ENCODE measurements around the gene MAK. TPM values are rescaled to one million over a fixed set of nuclear protein-coding genes. Genes with fewer than 3 reads are reported as not detected.
"Not testable (repeated sequence)": the region's sequence is repeated elsewhere in the genome, so short reads cannot be mapped to it uniquely, and the experiment has no call there.

MAK gene
- polyA plus RNA-seq, 1 donor = 0.36 TPM

- peaks cover 28% of the 10 kb centered on the region for H3K27me3 ChIP-seq (ENCODE audit: control insufficient read depth, insufficient read depth, low read length)
- H3K4me3 ChIP-seq (ENCODE audit: low read length) = no peak overlapping the region
- H3K9me3 ChIP-seq (ENCODE audit: control insufficient read depth, low read depth, low read length) = peaks cover 16% of the 10 kb centered on the region
- H3K27ac ChIP-seq (ENCODE audit: low read length) = no peak overlapping the region
- H3K36me3 ChIP-seq (ENCODE audit: control insufficient read depth, insufficient read depth, low read length) = no peaks in the 10 kb centered on the region
- no peak for DNase-seq
- WGBS (ENCODE audit: insufficient coverage, low lambda C conversion rate) = no CpG with 5 or more reads among the region's 11 CpGs
- H3K4me1 ChIP-seq (ENCODE audit: control insufficient read depth, insufficient read depth, low read length) = peaks cover 7% of the 10 kb centered on the region
Measured at GRCh38 chr6:10834823-10835222, 3.5 kb downstream of the MAK start.

DNA sequence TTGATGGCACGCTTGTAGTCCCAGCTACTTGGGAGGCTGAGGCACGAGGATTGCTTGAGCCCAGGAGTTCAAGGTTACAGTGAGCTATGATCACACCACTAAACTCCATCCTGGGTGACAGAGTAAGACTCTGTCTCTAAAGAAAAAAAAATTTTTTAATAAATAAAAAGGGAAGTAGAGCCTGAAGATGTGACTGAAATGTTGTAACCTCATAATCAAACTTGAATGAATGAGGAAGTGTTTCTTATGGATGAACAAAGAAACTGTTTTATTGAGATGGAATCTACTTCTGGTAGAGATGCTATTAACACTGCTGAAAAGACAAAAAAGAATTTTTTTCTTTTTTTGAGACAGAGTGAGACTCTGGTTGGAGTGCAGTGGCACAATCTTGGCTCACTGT, 6.7 kb downstream of the MAK start:
- Histone ChIP-seq H3K4me1 (ENCODE audit: control insufficient read depth, insufficient read depth, low read length) (no peaks in the 10 kb centered on the region), H3K27ac (ENCODE audit: low read length) (no peak overlapping the region)

GRCh38 chr6:10824819-10825218, 13.5 kb downstream of the MAK start:
- H3K27me3 ChIP-seq (ENCODE audit: control insufficient read depth, insufficient read depth, low read length) = no peaks in the 10 kb centered on the region
- H3K27ac ChIP-seq (ENCODE audit: low read length) = no peak overlapping the region
- H3K36me3 ChIP-seq (ENCODE audit: control insufficient read depth, insufficient read depth, low read length) = no peaks in the 10 kb centered on the region
- no peak for DNase-seq
- H3K4me3 ChIP-seq (ENCODE audit: low read length) = no peak overlapping the region
- no CpG with 5 or more reads among the region's 6 CpGs for WGBS (ENCODE audit: insufficient coverage, low lambda C conversion rate)
- H3K4me1 ChIP-seq (ENCODE audit: control insufficient read depth, insufficient read depth, low read length) = no peaks in the 10 kb centered on the region
- H3K9me3 ChIP-seq (ENCODE audit: control insufficient read depth, low read depth, low read length) = no peaks in the 10 kb centered on the region

More for the DNA sequence above, 6.7 kb downstream of the MAK start:
- Histone ChIP-seq H3K9me3 (ENCODE audit: control insufficient read depth, low read depth, low read length) (peaks cover 9% of the 10 kb centered on the region), H3K27me3 (ENCODE audit: control insufficient read depth, insufficient read depth, low read length) (peaks cover 13% of the 10 kb centered on the region), H3K4me3 (ENCODE audit: low read length) (no peak overlapping the region), H3K36me3 (ENCODE audit: control insufficient read depth, insufficient read depth, low read length) (no peaks in the 10 kb centered on the region)
- DNase-seq = no peak
- WGBS (ENCODE audit: insufficient coverage, low lambda C conversion rate) = no CpG with 5 or more reads among the region's 2 CpGs

GRCh38 chr6:10824297-10824696, 14.0 kb downstream of the MAK start:
- no peak for DNase-seq
- H3K27me3 ChIP-seq (ENCODE audit: control insufficient read depth, insufficient read depth, low read length) = no peaks in the 10 kb centered on the region
- no peak overlapping the region for H3K27ac ChIP-seq (ENCODE audit: low read length)
- H3K4me3 ChIP-seq (ENCODE audit: low read length) = no peak overlapping the region
- no peaks in the 10 kb centered on the region for H3K9me3 ChIP-seq (ENCODE audit: control insufficient read depth, low read depth, low read length)
- 80% methylated on average over 1 of the region's 8 CpGs for WGBS (ENCODE audit: insufficient coverage, low lambda C conversion rate)
- no peaks in the 10 kb centered on the region for H3K4me1 ChIP-seq (ENCODE audit: control insufficient read depth, insufficient read depth, low read length)
- H3K36me3 ChIP-seq (ENCODE audit: control insufficient read depth, insufficient read depth, low read length) = no peaks in the 10 kb centered on the region

- DNase-seq; H3K27ac ChIP-seq (ENCODE audit: low read length): not testable (repeated sequence)
- 100% methylated on average over 1 of the region's 6 CpGs for WGBS (ENCODE audit: insufficient coverage, low lambda C conversion rate)
Measured at GRCh38 chr6:10814176-10814575, 24.2 kb downstream of the MAK start.

GRCh38 chr6:10809098-10809497, 29.2 kb downstream of the MAK start:
- H3K4me1 ChIP-seq (ENCODE audit: control insufficient read depth, insufficient read depth, low read length) = no peaks in the 10 kb centered on the region

More at GRCh38 chr6:10814176-10814575, 24.2 kb downstream of the MAK start:
- H3K4me3 ChIP-seq (ENCODE audit: low read length); H3K9me3 ChIP-seq (ENCODE audit: control insufficient read depth, low read depth, low read length); H3K4me1 ChIP-seq (ENCODE audit: control insufficient read depth, insufficient read depth, low read length); H3K27me3 ChIP-seq (ENCODE audit: control insufficient read depth, insufficient read depth, low read length); H3K36me3 ChIP-seq (ENCODE audit: control insufficient read depth, insufficient read depth, low read length): not testable (repeated sequence)

DNA sequence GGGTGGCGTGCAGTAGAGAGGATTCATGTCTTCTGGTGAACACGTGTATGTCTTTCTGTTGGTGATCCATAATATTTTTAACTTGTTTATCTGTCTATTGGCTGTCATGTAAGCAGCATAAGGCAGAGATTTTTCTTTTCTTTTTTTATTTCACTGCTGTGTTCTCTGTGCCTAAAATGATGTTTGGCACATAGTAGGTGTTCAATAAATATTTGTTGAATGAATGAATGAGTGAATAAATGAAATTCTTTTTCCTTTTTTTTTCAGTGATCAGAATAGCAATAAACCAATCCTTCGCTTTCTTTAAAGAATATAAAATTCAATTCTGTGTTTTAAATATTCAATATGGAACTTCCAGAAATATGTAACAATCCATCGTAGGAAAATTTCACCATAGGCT, 30.0 kb downstream of the MAK start:
- Histone ChIP-seq H3K36me3 (ENCODE audit: control insufficient read depth, insufficient read depth, low read length) (no peaks in the 10 kb centered on the region), H3K4me1 (ENCODE audit: control insufficient read depth, insufficient read depth, low read length) (no peaks in the 10 kb centered on the region), H3K27me3 (ENCODE audit: control insufficient read depth, insufficient read depth, low read length) (no peaks in the 10 kb centered on the region), H3K9me3 (ENCODE audit: control insufficient read depth, low read depth, low read length) (no peaks in the 10 kb centered on the region), H3K27ac (ENCODE audit: low read length) (no peak overlapping the region), H3K4me3 (ENCODE audit: low read length) (no peak overlapping the region)
- DNase-seq = no peak
- WGBS (ENCODE audit: insufficient coverage, low lambda C conversion rate) = 100% methylated on average over 1 of the region's 4 CpGs

More at GRCh38 chr6:10809098-10809497, 29.2 kb downstream of the MAK start:
- no peaks in the 10 kb centered on the region for H3K9me3 ChIP-seq (ENCODE audit: control insufficient read depth, low read depth, low read length)
- no peaks in the 10 kb centered on the region for H3K36me3 ChIP-seq (ENCODE audit: control insufficient read depth, insufficient read depth, low read length)
- H3K4me3 ChIP-seq (ENCODE audit: low read length) = no peak overlapping the region
- WGBS (ENCODE audit: insufficient coverage, low lambda C conversion rate) = 100% methylated on average over 1 of the region's 6 CpGs
- H3K27ac ChIP-seq (ENCODE audit: low read length) = no peak overlapping the region
- DNase-seq = peak in 1 of 2 donors; percentile 14
- no peaks in the 10 kb centered on the region for H3K27me3 ChIP-seq (ENCODE audit: control insufficient read depth, insufficient read depth, low read length)

- no CpG with 5 or more reads among the region's 2 CpGs for WGBS (ENCODE audit: insufficient coverage, low lambda C conversion rate)
- no peaks in the 10 kb centered on the region for H3K27me3 ChIP-seq (ENCODE audit: control insufficient read depth, insufficient read depth, low read length)
- peak; percentile 34 to 48 for DNase-seq
- no peaks in the 10 kb centered on the region for H3K4me1 ChIP-seq (ENCODE audit: control insufficient read depth, insufficient read depth, low read length)
- no peaks in the 10 kb centered on the region for H3K36me3 ChIP-seq (ENCODE audit: control insufficient read depth, insufficient read depth, low read length)
- no peaks in the 10 kb centered on the region for H3K9me3 ChIP-seq (ENCODE audit: control insufficient read depth, low read depth, low read length)
- H3K27ac ChIP-seq (ENCODE audit: low read length) = no peak overlapping the region
- no peak overlapping the region for H3K4me3 ChIP-seq (ENCODE audit: low read length)
Measured at GRCh38 chr6:10801224-10801848, 37.0 kb downstream of the MAK start.

GRCh38 chr6:10800810-10801209, 37.5 kb downstream of the MAK start:
- no peak for DNase-seq
- no peak overlapping the region for H3K4me3 ChIP-seq (ENCODE audit: low read length)
- H3K36me3 ChIP-seq (ENCODE audit: control insufficient read depth, insufficient read depth, low read length) = no peaks in the 10 kb centered on the region
- H3K27me3 ChIP-seq (ENCODE audit: control insufficient read depth, insufficient read depth, low read length) = no peaks in the 10 kb centered on the region
- 82% methylated on average over 3 of the region's 3 CpGs for WGBS (ENCODE audit: insufficient coverage, low lambda C conversion rate)
- no peaks in the 10 kb centered on the region for H3K9me3 ChIP-seq (ENCODE audit: control insufficient read depth, low read depth, low read length)
- no peaks in the 10 kb centered on the region for H3K4me1 ChIP-seq (ENCODE audit: control insufficient read depth, insufficient read depth, low read length)
- H3K27ac ChIP-seq (ENCODE audit: low read length) = no peak overlapping the region

- DNase-seq = no peak
- no peaks in the 10 kb centered on the region for H3K27me3 ChIP-seq (ENCODE audit: control insufficient read depth, insufficient read depth, low read length)
- no peaks in the 10 kb centered on the region for H3K9me3 ChIP-seq (ENCODE audit: control insufficient read depth, low read depth, low read length)
- peaks cover 4% of the 10 kb centered on the region for H3K36me3 ChIP-seq (ENCODE audit: control insufficient read depth, insufficient read depth, low read length)
- no peak overlapping the region for H3K27ac ChIP-seq (ENCODE audit: low read length)
- no peaks in the 10 kb centered on the region for H3K4me1 ChIP-seq (ENCODE audit: control insufficient read depth, insufficient read depth, low read length)
- WGBS (ENCODE audit: insufficient coverage, low lambda C conversion rate) = no CpG with 5 or more reads among the region's 3 CpGs
- no peak overlapping the region for H3K4me3 ChIP-seq (ENCODE audit: low read length)
Measured at GRCh38 chr6:10794239-10794638, 44.1 kb downstream of the MAK start.

DNA sequence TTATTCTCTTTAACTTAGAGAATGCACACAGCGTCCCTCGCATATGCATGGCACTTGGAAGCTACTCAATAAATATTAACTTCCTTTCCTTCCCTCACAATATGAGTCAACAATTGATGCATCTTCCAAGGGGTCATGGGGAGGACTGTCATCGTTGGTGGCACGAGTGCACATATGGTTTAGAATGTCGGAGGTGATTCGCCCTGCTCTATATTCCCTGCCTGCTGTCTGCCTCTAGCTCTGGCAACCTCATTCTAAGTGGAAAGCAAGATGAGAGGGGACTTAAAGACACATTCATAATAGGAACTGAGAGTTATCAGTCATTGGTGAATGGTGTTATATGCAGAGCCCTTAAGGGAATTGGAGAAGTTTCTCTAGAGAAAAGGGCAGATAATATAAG, 44.6 kb downstream of the MAK start:
- Histone ChIP-seq H3K4me3 (ENCODE audit: low read length) (no peak overlapping the region), H3K27ac (ENCODE audit: low read length) (no peak overlapping the region), H3K27me3 (ENCODE audit: control insufficient read depth, insufficient read depth, low read length) (no peaks in the 10 kb centered on the region), H3K36me3 (ENCODE audit: control insufficient read depth, insufficient read depth, low read length) (peaks cover 4% of the 10 kb centered on the region), H3K9me3 (ENCODE audit: control insufficient read depth, low read depth, low read length) (no peaks in the 10 kb centered on the region), H3K4me1 (ENCODE audit: control insufficient read depth, insufficient read depth, low read length) (no peaks in the 10 kb centered on the region)
- no peak for DNase-seq
- WGBS (ENCODE audit: insufficient coverage, low lambda C conversion rate) = no CpG with 5 or more reads among the region's 6 CpGs
